GF-D8 (cell line): Measurements from ENCODE around the gene SLC6A11.

Experiments
- DNase-seq: peaks from one replicate; lab custom pipeline; 2025; lab: John Stamatoyannopoulos, UW

The SLC6A11 gene

DNA sequence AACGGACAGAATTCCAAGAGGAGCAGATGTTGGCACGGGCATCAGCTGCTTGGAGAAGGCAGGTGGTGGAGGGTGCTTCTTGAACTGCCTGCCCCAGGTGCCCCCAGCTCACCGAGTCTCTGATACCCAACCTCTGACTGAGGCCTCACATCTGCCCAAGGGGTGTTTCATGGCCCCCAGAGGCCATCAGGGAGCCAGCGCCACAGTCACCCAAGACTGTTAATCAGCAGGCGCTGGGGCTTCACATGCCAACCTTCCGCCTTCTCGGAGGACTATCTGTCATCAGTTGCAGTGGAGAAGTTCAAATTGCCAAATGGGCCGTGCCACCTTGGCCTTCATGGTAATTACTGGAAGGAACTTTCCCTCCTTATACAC, 114.6 kb downstream of the SLC6A11 start:
- no peak for DNase-seq

DNA sequence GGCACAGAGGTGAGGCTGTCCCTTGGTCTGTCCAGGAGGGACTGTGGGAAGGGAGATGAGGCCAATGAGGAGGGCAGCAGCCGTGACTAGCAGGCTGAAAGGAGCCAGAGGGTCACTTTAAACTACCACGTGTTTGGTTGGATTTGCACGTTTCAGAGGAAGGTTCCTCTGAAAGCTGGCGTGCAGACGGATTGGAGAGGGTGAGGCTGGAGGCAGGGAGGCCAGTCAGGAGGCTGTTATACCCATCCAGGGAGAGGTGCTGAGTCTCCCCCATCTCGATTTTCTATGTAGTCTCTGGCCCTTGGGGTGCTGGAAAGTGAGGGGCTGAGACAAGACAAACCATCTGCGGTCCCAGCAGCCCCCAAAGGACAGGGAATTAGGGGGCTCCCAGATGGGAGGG, 116.6 kb downstream of the SLC6A11 start:
- DNase-seq = no peak

DNA sequence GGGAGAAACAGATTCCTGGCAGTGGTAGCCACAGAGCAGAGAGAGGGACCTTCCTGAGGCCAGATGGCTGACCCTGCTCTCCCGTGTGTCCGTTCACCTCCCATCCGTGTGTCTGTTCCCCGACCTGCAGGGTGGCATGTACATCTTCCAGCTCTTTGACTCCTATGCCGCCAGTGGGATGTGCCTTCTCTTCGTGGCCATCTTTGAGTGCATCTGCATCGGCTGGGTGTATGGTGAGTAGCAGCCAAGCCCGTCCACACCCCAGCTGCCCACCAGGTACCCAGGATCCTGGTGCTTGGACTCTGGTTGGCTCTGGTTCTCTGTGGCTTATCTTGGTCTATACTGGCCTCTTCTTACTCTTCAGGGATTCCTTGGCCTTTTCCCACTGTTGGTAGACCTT, 117.0 kb downstream of the SLC6A11 start:
- DNase-seq = no peak

DNA sequence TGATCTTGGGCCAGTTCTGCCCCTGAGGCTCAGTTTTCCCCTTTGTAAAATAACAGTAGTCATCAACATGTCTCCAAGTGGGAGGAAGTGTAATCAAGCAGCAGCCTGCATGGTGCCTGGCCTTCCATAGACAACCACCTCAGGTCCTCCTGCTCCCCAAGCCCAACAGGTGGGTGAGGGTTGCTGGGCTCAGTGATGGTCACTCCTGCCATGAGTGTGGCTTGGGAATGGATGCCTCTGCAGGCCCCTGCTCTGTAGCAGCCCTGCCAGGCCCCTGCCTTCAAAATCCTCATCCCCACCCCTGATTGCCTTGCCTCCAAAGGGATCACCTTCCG, 117.4 kb downstream of the SLC6A11 start:
- no peak for DNase-seq

DNA sequence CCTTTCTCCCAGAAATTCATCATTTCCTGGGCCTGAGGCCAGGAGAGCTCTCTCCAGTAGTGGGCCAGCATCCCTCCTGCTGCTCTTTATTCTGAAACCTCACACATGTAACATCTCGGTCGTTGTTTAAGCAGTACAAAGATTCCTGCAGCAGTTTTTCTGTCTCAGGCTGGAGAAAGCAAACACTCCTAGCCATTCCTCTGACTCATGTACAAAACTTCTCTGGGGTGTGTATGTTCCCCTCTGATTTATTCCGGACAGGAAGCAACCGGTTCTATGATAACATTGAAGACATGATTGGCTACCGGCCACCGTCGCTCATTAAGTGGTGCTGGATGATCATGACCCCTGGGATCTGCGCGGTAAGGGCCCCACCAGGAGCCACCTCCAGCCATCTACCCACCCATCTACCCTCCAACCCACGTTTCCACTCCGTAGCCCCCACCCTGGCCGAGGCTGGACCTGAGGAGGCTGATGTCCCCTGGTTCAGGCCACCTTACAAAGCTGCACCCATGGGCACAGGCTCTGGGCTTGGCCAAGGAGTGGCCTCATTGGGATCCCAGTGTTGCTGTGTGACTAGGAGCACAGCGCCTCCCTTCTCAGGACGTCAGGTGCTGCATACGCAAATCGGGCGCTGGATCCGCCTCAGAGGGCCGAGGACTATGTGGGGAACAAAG, 117.9 kb downstream of the SLC6A11 start:
- no peak for DNase-seq

DNA sequence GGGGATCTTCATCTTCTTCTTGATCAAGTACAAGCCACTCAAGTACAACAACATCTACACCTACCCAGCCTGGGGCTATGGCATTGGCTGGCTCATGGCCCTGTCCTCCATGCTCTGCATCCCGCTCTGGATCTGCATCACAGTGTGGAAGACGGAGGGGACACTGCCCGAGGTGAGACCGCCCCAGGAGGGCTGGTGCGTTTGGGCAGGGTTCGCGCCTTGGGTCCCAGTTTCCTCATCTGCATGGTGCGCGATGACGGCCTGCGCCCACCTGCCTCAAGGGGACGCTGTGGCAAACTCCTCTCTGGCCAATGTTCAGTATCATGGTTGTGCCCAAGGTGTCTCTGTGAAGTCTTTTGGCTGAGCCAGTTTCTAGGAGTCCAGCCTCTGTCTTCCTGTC, 119.0 kb downstream of the SLC6A11 start:
- no peak for DNase-seq

DNA sequence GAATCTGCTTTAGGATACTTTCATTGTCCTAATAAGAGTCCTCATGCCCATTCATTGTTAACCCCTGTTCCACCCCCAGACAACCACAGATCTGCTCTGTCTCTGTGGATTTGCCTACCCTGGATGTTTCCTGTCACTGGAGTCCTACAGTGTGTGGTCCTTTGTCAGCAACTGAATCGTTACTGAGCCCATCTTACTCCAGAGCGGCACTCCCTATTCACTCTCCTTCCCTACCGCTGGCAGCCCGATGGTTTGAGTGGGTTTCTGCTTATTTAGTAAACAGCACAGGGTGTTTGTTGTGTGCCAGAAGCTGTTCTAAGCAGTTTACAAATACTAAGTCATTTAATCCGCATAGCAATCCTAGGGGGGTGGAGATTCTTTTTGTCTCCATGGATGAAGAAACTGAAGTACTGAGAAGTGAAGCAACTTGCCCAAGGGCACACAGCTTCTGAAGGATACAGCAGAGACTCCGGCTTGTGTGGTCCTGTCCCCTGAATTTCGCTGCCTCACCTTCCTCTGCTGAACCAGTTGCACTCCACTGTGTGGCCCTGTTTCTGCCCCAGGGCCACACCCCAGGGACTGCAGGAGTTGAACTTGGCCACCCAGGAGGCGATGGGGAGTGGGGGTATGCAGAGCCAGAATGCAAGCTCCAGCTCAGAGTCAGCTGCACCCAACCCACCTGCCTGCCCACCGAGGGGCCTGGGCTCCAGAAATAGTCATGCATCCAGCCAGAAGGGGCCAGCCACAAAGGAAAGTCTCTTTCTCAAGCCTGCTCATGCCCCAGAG, 120.0 kb downstream of the SLC6A11 start:
- no peak for DNase-seq

DNA sequence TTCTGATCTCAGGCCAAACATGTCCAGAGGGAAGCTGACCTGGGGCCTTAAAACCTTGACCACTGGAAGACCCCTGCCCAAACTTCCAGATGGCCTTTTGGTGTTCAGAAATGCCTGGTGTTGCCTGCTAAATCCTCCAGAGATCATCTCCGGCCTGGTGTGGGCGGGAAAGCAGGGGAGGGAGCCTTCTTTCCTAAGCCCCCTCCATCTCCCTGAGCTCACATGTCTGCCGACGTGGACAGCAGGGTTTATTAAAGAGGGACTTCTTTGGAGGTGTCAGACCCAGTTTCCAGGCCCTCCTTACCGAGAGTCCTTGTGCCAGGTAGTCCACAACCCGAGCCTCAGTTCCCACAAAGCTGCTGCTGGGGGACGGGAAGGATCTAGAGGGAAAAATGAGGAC, 120.7 kb downstream of the SLC6A11 start:
- DNase-seq = no peak

DNA sequence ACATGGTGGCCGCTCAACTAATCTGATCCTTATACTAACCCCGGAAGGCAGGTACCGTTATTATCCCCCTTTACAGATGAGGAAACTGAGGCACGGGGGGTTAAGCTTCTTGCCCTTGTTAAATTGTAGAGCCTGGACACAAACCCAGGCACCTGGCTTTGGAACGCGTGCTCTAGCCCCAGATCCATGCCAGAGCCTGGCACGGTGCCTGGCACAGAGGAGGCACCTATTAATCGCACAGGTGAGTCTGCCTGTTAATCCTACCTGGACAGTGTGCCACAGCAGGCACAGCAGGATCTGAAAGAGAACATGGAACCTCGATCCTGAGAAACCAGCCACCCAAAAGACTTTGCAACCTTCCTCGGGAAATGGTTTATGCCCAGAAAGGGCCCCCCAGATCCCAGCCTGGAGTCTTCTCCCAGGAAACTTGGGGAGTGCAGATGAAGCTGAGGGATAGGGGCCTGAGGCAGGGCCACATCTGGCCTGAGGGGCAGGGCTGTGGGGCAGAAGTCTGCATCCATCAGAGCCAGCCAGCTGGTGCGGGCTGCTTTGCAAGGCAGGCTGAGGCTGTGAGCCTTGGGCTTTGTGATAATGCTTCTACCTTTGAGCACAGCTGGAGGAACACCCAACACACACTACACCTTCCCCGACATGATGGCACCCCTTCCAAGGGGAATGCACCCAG, 121.3 kb downstream of the SLC6A11 start:
- DNase-seq = no peak

DNA sequence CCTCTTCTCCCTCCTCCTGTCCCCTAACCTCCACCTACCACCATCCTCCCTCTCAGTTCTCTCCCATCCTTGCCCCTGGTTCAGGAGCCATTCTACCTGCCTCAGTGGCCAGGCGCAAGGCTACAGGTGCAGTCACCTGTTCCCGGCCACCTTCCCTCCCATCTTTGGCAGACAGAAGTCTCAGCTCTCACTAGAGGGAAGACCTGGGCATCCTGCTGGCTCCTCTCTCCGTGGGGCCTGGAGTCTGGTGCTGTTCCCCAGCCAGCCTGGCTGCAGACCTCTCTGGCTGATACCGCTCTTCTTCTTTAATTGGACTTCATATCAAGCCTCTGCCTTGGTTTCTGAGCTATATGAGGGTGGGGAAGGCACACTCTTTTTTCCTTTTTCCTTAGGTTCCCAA, 123.5 kb downstream of the SLC6A11 start:
- no peak for DNase-seq

DNA sequence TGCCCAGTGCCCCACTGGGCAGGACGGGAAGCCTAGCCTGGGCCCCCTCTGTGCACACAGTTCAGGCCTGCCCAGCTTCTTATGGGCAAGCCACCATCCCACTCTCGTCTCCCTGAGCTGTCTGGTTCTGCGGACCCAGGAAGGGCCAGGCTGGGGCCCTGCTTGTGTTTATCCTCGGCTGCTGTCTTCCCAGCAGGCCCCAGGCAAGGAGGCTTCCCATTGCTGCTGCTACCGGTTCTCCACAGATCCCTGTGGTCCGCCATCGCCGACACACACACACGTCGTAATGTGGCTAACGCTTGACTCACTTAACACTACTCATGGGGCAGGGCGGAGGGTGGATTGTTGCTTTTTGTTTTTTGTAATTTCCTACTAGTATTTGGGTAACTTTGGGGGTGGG, 124.1 kb downstream of the SLC6A11 start:
- DNase-seq = no peak

DNA sequence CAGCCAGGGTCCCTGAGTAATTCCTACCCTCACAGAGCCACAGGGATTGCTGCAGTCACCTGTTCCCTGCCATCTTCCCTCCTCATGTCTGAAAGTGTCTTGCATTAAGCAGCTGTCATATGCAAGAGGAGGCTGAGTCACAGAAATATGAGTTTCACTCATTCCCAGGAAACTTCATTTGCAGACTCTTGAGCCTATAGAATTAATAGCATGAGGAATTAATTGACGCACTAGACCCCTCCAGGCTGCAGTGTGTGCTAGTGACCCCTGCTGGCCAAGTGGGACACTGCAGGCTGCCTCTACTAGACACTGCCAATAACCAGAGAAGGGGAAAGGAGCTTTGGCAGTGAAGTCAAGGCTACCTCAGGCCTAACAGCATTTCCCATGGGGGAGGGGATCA, 125.9 kb downstream of the SLC6A11 start:
- no peak for DNase-seq

DNA sequence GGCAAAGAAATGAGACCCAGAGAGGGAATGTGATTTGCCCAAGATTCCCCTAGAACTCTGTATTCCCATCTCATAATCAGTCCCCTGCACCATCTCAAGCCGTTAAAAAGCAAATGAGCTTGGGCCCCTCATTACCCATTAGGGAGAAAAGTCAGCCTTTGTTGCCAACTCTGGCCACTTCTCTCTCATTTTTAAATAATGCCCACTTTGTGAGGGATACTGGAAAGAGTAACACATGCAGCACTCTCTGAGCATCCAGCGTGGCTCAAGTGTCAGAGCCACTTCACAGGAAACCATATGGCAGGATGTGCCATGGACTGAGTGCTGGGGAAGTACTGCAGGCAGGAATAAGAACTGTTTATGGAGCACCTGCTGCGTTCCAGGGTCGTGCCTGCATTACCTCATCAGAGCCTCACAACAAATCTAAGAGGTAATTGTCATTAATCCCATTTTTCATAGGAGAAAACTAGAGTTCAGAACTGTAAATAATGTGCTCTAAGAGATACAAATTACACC, 126.7 kb downstream of the SLC6A11 start:
- no peak for DNase-seq

DNA sequence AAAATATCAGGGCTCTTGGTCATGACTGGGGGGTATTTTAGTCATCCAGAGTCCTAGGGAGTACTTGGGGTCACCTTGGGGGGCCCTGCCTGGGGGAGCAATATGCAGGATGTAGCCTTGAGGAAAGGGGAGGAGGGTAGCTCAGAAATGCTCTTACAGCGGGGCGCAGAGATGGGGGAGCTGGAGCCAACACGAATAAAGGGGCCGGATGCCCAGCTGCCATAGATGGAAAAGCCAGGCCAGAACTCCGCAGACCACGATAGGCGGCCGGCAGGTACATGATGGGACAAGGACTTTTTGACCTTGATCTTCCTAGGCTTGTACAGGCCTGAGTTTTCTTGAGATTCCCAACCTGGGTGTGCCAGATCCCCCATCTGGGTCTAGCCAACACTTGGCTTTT, 128.8 kb downstream of the SLC6A11 start:
- DNase-seq = no peak

DNA sequence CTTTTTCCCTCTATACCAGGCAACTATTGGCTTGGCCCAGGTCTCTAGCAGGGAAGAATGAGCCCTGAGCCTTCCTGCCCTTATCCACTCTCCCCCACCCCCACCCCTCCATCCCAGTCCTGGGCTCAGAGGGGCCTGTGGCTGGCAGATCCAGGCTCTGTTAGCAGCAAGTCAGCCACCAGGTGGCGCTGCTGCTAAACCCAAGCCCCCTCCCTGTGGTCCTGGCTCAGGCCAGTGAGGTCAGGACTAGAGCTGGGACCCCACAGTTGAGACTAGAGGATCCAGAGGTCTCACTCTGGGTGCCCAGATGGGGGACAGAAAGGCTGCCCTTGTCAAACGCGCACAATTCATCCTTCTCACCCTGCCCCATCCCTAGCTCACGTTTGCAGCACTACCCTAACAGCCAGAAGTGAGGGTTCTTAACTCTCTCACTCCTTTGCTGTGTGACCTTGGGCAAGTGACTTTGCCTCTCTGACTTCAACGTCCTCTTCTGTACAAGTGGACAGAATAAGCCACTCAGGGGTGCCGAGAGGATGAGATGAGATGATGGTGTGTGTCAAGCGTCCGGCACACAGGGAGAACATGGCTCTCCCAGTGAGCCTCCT, 129.8 kb downstream of the SLC6A11 start:
- DNase-seq = no peak

DNA sequence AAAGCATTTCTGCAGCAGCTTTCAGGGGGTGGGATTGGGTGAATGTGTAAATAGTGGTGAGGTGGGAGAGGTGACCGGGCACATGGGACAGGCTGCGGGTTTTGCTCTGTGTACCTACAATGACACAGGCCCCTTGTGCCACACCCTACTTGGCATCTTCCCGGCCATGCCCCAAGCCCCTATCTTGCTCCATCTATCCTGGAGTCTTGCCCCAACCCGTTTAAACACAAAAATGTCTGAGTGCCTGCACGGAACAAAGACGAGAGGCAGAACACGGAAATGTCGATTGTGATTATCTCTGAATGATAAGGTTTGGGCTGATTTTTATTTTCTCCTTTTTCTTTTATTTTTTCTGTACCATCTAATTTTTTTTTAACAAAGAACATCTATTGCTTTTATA, 130.5 kb downstream of the SLC6A11 start:
- DNase-seq = no peak

DNA sequence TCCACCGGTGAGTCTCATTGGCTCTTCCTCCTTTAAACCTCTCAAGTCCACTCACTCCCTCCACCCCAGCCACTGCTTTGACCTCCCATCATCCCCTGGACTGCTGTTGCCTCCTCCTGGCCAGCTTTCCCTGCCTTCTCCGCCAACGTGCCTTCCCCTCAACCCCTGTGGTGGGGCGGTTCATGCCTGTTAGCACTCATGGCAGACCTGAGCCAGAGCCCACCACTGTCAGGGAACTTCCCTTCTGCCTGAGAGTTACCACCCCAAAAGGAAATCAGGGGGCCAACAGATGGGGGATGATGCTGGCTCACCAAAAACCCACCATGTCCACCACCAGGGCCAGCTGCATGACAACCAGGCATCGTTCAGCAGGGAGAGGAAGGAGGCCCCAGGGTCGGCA, 132.3 kb downstream of the SLC6A11 start:
- no peak for DNase-seq

DNA sequence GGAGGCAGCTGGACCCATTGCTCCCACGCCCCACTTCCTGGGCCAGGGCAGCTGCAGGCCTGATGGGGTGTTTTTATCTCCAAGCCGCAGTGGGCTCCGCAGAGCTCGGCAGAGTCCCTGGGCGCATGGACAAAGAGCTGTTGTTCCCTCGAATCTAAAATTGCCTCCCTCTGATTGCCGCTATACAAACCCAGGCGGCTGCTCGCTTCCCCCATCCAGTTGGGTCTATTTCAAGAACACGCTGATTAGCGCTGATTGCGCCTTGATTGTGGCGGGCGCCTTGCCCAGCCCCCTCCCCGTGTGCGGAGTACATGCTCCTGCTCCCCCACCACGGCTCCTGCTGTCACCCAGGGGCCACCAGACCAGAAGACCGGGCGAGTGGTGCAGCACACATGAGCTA, 133.2 kb downstream of the SLC6A11 start:
- DNase-seq = no peak

DNA sequence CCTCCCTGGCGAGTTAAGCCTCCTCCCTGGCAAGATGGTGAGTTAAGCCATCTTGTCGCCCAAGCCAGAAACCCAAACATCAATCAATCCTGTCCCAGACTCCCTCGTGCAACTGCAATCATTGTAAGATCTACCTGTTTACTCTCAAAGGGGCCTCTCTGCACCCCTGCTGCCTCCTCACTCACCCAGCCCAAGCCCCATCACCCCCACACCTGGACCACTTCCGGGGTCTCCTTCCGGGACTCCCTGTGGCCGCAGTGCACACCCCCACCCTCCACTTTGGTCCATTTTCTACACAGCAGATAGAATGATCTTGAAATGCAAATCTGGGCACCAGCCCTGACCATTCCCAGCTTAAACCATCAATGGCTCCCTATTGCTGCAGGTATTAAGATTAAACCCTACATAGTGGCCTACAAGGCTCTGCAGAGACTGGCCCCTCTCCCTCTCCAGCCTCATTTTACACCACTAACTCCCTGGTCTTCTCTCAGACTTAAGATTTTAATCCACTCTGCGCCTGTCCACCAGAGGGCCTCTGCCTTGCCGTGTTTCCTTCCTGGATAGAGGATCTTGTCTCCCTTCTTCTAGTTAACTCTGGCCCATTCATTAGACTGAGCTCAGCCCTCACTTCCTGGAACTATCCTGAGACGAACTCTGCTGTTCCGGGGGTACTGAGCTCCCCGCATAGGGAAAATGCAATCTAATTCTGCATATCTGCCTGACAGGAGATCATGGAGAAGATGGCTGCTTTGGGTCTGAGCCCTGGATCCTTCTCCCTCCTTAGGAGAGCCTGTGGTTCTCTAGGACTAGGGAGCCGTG, 134.7 kb downstream of the SLC6A11 start:
- DNase-seq = no peak

DNA sequence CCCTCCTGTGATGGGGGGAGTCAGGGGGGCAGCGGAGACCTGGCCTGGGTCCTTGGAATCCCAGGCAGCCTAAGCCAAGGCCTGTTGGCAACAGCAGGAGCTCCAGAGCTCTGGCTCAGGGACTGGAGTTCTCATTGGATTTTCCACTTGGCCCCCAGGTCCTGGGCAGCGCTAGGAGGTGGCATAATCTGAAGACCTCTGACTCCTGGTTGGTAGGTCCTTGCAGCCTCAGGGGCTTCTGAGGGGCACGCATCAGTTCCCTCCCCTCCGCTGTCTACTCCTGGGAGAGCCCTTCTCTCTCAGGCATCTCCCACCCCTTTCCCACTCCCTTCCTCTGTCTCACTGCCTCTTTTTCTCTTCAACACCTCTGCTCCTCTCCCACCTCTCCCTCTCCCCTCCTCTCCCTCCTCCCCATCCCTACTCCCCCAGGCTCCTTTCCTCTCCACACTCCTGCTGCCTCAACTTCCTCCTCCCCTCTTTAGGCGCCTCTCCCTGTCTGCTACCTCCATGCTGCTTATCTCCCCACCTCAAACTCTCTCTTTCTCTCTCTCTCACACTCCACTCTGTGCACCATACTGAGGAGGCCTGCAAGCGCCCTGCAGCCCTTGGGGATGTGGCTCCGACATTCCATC, 135.4 kb downstream of the SLC6A11 start:
- DNase-seq = no peak

DNA sequence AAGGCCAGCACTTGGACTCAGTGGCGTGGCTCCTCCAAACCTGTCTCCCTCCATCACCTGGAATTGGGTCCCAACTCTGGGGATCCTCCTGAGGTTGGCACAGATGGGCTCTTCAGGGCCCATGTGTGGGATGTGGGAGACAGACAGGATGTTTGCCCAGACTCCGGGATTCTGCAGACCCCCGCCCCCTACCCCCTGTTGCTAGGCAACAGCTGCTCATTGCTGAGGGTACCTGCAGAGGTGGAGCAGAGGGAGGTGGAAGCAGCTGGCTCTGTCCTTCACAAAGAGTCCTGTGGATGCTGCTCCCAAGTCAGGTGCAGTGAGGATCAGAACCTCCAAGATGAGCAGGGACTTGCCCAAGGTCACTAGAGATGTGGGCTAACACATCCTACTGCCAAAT, 136.5 kb downstream of the SLC6A11 start:
- no peak for DNase-seq
